ENCODE data around the gene L3MBTL2.

GRCh38 chr22:41241133-41241676 lies 36.1 kb downstream of the L3MBTL2 start:
- TF ChIP-seq ELF4 (IDR thresholded peaks at IDR 0.05) = no peak
- no peak for TF ChIP-seq NFRKB (IDR thresholded peaks at IDR 0.05)
- TF ChIP-seq FOXA1 (IDR thresholded peaks at IDR 0.05) = no peak
- TF ChIP-seq LEF1 (IDR thresholded peaks at IDR 0.05; ENCODE audit: borderline replicate concordance) = no peak
- no peak for TF ChIP-seq SUZ12 (IDR thresholded peaks at IDR 0.05)
- no peak for TF ChIP-seq BHLHE40 (IDR thresholded peaks at IDR 0.05; ENCODE audit: borderline replicate concordance)
- TF ChIP-seq SP1 (IDR thresholded peaks at IDR 0.05) = no peak
- TF ChIP-seq L3MBTL2 (conservative IDR thresholded peaks at IDR 0.05) = no peak
- no peak for TF ChIP-seq FOXK2 (IDR thresholded peaks at IDR 0.05)
- TF ChIP-seq FOXM1 (IDR thresholded peaks at IDR 0.05; ENCODE audit: borderline replicate concordance) = no peak
- no peak for TF ChIP-seq PKNOX1 (IDR thresholded peaks at IDR 0.05)
- TF ChIP-seq CTBP1 (IDR thresholded peaks at IDR 0.05; ENCODE audit: borderline replicate concordance) = no peak
- TF ChIP-seq TARDBP (IDR thresholded peaks at IDR 0.05) = no peak
- no peak for TF ChIP-seq ARNT (IDR thresholded peaks at IDR 0.05)
